GM18502 (cell line): ENCODE data around the gene RNF220.

Source experiments
- ATAC-seq: cut with Tn5 transposase; IDR thresholded peaks from one replicate; pipeline ENCODE4 v1.9.1; 2021; ENCODE audit warnings: mild to moderate bottlenecking; ENCODE audit not compliant: unreplicated experiment, poor library complexity

Gene RNF220

DNA sequence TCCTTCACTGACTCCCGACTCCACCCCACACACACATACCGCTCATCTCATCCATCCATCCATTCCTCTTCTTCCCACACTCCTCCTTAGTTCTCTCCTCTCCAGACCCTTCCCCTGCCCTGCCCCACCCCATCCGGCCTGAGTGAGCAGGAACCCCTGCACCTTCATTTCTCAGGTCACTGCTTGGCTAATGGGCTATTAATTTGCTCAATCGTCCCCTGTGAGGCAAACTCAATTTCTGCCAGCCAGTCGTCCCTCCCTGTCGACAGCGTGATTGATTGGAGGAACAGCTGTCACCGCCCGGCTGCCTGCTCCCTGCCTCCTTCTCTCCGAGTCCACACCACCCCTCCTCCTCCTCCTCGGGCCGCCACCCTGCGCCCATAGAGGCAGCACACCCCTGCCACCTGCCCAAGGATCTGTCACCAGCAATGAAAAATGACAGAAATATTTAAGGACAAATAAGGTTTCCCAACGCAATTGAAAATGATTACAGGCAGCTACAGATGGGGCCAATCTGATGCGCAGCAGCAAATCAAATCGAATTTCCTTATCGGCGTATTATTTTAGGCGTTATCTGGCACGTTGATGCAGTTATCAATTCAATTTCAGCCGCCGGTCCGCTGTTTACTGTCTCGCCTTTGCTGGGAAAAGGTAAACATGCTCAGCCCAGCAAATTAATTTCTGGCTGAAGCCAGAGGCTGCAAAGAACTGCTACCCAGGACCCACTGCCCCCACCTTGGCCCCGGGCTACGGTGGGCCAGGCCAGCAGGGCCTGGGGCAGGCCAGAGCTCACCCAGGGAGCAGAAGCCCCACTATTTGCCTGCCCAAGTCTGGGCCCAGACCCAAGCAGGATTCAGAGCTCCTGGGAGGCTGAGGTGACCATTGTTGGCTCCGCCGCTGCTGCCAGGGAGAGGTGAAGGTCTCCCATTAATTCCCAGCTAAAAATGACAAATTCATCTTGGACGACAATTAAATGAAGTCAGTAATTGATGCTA, 197.9 kb downstream of the RNF220 start:
- no peak for ATAC-seq

GRCh38 chr1:44603718-44604117, 198.7 kb downstream of the RNF220 start:
- no peak for ATAC-seq

DNA sequence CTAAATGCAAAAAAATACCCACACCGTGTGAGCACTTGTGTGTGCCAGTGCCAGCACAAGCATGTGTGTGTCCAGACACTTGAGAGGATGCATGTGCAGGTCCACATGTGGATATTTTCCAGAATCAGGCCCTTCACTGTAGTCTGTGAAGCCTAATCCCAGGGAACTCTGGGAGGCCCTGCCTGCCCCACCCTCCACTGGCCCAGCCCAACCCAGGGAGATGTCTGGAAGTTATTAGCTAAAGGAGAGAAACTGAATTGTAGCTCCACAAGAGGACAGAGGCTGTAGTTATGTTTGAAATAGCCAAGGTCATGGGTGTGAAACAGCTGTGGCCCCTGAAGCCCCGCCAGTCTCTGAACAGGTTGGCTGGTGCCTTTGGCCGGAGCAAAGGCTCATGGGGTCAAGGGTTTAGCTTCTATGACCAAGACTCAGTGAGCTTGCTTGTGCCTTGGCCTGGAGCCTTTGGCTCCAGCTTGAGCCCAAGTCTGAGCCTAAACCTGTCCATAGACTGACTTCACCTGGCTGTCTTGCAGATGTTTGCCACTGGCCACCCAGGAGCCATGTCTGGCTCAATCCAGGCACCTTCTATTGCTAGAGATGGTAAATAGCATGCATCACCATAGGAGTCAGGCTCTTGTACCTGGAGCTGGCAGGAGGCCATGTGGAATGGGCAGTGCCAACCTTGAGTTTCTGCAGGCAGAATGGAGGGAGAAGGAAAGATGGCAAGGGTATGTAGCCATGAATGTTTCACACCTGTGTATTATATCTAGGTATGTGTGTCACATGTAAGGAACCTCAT, 199.3 kb downstream of the RNF220 start:
- no peak for ATAC-seq

DNA sequence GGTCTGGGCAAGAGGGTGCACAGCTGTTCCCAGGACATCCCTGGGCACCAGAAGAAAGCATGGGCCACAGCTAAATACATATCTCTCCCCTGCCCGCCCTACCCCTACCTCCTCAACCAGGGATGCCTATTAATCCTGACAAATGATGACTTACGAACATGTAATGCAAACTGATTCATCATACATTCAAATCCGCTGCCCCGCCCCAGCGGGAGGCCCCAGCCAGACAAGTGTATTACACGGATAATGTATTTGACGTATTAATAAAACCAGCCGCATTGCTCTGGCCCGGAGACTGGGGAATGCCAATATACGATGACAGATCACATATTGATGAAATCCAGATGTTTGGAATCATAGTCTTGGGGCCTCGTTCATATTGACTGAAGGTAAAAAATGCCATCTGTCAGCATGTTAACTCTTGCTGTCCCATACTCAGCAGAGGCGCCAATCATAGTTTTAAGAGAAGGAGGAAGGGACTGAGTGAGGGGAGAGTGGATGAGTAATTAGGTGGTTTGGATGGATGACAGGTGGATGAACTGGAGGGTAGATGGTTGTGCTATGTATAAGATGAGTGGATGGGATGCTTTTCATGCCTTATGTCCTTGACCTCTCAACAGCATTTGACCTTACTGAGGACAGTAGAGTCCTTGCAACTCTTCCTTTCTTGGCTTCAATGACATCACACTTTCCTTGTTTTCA, 201.0 kb downstream of the RNF220 start:
- no peak for ATAC-seq

GRCh38 chr1:44606701-44607281, 201.7 kb downstream of the RNF220 start:
- ATAC-seq, result no peak

DNA sequence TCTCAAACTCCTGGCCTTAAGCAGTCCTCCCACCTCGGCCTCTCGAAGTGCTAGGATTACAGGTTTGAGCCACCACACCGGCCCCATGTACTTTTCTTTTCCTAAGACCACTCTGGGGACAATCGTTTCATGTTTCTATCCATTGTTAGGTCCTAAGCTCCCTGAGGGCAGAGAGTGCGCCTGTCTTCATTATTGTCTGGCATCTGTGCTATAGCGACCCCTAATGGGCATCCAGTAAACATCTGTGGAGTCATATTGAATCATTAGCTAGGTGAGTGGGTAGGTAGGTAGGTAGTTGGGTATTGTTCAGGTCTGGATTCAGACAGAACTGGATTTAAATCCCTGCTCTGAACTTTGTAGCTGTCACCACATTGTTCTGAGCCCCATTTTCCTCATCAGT, 203.1 kb downstream of the RNF220 start:
- no peak for ATAC-seq

GRCh38 chr1:44609412-44609767, 204.3 kb downstream of the RNF220 start:
- ATAC-seq, result no peak

DNA sequence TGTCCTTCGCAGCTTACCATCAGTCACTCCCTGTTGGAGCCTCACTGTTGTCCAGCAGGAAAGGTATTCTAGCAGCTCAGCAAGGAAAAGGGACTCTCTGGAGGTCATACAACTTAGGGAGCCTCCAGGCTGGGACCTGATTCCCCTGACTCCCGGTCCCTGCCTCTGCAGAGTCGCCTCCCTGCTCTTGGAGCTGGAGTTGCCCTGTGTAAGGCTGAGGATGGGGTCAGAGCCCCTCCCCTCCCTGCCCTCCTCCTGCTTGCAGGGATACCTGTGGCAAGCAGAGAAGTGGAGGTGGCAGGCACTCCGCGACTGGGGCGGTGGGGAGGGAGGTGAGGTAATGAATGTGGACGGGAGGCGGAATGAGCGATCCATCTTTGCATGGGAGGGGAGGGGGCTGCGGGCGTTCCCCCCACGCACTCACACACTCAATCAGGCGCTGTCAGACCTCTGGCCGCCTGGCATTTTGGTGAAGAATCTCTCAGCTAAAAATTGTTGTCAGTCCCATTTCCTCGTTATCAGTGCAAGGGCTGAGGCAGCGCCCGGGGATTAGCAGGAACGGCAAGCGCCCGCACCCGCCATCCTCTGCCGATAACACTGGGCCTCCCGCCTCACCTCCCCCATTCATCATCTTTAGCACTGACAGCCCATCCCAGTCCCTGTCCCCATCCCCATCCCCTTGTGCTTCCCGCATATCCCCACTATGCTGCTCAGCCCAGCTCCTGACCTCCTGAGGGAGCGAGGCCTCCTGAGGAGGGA, 204.9 kb downstream of the RNF220 start:
- no peak for ATAC-seq

DNA sequence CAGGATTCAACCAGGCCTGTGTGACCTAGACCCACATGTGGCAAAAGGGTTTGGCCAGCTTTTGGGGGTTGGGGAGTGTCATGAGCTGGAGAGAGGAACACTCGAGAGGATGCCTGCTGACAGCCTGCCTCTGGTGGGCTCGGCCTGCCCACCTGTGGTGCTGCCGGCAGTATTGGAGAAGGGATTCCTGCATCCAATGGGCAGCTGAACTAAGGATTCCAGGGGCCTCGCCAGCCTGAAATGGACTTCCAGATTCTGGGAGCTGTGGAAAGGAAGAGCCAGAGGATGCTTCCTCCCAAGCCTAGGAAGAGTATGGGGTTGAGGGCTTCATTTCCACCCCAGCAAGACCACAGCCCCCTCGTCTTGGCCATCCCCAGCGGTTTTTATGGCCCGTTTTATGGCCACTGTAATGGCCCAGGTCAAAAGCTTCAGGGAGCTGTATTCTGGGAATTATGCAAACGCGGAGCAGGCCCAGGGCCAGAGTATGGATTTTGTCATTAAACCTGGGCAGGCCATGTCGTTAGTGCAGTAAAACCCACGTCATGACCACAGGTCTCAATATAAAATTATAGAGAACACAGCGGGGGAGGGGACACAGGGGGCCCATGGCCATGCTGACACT, 205.6 kb downstream of the RNF220 start:
- ATAC-seq, result no peak

DNA sequence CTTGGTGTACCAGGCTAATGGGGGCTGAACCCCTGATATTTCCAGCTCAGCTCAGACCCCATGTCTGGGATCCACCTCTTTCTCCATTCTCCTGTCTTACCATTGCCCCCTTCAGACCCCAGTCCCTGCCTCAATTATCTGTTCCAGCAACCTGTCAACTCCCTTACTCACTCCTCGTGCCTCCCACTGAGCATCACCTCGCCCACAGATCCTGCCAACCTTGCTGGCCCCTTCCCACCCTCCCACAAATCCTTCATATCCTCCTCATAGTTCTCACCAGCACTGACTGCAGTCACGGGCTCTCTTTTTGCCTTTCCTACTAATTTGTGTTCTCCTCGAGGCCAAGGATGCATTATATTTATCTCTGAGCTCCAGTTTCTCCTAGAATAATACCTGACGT, 206.4 kb downstream of the RNF220 start:
- no peak for ATAC-seq

DNA sequence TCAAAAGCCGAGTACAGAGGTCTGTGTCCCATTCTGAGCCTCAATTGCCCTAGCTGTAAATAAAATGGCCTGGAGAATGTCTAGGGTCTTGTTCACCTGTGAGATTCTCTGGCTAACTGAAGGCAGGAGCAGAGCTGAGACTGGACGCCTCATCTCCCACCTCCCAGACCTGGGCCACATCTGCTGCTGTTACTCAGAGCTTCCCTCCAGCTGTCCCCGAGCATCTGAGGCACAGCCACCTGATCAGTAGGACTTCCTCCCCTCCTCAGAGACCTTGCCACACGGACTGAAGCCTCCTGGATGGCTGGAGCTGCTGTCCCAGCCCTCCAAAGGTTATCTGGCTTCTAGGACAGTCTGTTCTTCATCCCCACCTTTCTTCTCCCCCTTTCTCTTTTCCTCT, 206.8 kb downstream of the RNF220 start:
- ATAC-seq, result no peak

DNA sequence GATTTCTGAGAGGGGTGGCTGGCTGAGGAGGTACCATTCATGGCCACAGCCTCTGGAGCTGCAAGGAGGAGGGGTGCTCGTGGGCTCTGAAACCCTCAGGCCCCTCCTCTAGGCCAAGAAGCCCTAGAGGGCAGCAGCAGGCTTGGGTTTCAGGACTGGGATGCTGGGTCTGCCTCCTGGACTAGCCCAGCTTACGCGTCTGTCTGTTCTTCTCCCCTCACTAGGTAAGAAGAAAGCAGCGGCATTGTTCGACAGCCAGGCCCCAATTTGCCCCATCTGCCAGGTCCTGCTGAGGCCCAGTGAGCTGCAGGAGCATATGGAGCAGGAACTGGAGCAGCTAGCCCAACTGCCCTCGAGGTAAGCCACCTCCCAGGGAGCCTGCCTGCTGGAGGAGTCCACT, 208.9 kb downstream of the RNF220 start:
- ATAC-seq, result no peak

- ATAC-seq, result no peak
These were observed 211.4 kb downstream of the RNF220 start for GRCh38 chr1:44616284-44616990.

- ATAC-seq, result no peak
These were observed 212.1 kb downstream of the RNF220 start for GRCh38 chr1:44616991-44617702.

DNA sequence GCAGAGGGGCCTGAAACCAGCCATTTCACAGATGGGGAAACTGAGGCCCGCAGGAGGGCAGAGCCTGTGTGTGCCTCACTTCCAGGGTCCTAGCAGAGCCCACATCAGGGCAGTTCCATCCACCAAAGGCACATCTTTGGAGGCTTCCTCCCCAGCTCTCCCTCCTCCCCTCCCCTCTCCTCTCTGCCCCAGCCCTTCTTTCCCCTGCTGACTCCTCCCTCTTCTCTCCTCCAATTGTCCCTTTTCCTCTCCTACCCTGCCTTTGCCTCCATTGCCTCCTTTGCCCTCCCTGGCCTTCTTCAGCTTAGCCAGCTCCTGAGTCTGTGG, 212.6 kb downstream of the RNF220 start:
- no peak for ATAC-seq

- ATAC-seq, result no peak
These were observed 214.3 kb downstream of the RNF220 start for GRCh38 chr1:44619261-44619900.

DNA sequence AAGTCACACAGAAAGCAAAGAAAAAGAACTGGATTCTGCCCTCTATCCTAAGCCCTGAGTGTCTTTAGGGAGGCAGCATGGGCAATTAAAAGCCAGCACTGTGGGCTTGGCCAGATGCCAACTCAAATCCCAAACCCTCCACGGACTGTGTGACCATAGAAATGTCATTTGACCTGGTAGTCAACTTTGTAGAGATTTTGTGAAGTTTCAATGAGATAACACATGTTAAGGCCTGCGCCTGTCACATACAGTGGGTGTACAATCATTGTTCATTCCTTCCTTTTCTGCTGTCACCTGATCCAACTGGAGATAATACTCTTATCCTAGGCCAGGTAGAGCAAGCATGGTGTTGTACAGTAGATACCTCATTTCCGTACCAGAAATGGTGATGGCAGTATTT, 215.0 kb downstream of the RNF220 start:
- ATAC-seq, result no peak

DNA sequence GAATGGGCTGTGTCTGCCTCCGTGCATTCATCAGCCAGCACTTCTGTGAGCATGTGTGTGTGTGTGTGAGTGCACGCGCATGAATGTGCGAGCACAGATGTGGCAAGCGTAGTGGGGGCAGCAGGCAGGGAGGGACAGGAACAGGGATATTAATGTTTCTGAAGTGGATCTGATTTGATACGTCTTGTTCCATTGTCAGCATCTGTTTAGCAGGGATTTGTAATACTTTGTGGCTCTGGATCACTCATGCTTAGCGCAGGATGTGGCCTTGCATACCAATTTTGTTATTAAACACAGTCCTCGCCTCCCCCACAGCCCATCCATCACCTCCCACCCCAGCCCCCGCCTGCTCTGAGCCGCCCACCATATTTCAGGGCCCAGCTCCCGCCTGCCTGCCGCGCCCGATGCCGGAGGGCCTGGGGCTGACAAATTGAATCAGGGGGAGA, 216.8 kb downstream of the RNF220 start:
- ATAC-seq, result no peak
